Ascending aorta (tissue), 2 donors: ENCODE measurements around the gene TP53RK. TPM values are rescaled to one million over a fixed set of nuclear protein-coding genes. Genes with fewer than 3 reads are reported as not detected.

Experiments used
- DNase-seq, 2 donors: peaks; one replicate each; pipeline ENCODE4 v3.0.0-alpha.2; 2019; ENCODE audit warnings: low spot score in 2 of 2
- H3K27ac ChIP-seq, 2 donors: fragments of 200-600 bp; sonication (generic); one replicate each; pipeline ENCODE4 v1.5.1; 2016 to 2017; ENCODE audit warnings: mild to moderate bottlenecking in 1 of 2
- H3K27me3 ChIP-seq: fragments of 200-600 bp; sonication (generic); one replicate; pipeline ENCODE4 v1.5.1; 2017
- H3K36me3 ChIP-seq, 2 donors: fragments of 200-600 bp; sonication (generic); one replicate each; pipeline ENCODE4 v1.5.1; 2016
- H3K4me1 ChIP-seq, 2 donors: fragments of 200-600 bp; sonication (generic); one replicate each; pipeline ENCODE4 v1.5.1; 2016 to 2017; ENCODE audit warnings: mild to moderate bottlenecking in 1 of 2
- H3K4me3 ChIP-seq, 2 donors: fragments of 200-600 bp; sonication (generic); one replicate each; pipeline ENCODE4 v1.5.1; 2016 to 2017; ENCODE audit warnings: mild to moderate bottlenecking in 1 of 2
- H3K9me3 ChIP-seq, 2 donors: fragments of 200-600 bp; sonication (generic); one replicate each; pipeline ENCODE4 v1.5.1; 2016
- CTCF ChIP-seq, 3 experiments: fragments of 200-600 bp in 2 of 3; fragments of 450-650 bp in 1 of 3; sonication (generic) in 2 of 3; IDR thresholded peaks; one replicate each; pipeline ENCODE4 v1.5.1; 2016 to 2019; ENCODE audit warnings: antibody characterized with exemption in 3 of 3, mild to moderate bottlenecking in 1 of 3, moderate library complexity in 1 of 3
- intact Hi-C: fragments of 100-400 bp; cut with DNase I; formaldehyde crosslinking; loops from one replicate; pipeline ENCODE4 v1.15.1; 2023
- total RNA-seq: library from RNA; depleted of rRNA; stranded (reverse); fragments of >200 nt; gene quantifications from one replicate; pipeline ENCODE4 v1.1.0, GENCODE V29; 2016

TP53RK gene
- total RNA-seq, 1 donor from 2014 or later: 30.8 TPM

- H3K27ac ChIP-seq: no peak overlapping the region
- no peaks in the 10 kb centered on the region for H3K4me1 ChIP-seq
- H3K4me3 ChIP-seq: no peak overlapping the region
- DNase-seq: no peak
- H3K27me3 ChIP-seq: no peaks in the 10 kb centered on the region
- intact Hi-C loops: no loop called here
- no peak for TF ChIP-seq CTCF (IDR thresholded peaks at IDR 0.05)
- peaks cover 4 to 11% of the 10 kb centered on the region in 2 donors for H3K9me3 ChIP-seq
- no peaks in the 10 kb centered on the region for H3K36me3 ChIP-seq
These were observed 14.8 kb downstream of the TP53RK start for GRCh38 chr20:46674253-46675083.

GRCh38 chr20:46673394-46674252 is 15.6 kb downstream of the TP53RK start:
- Histone ChIP-seq H3K27me3 (no peaks in the 10 kb centered on the region), H3K27ac (no peak overlapping the region), H3K4me1 (no peaks in the 10 kb centered on the region), H3K9me3 (peaks cover 4 to 11% of the 10 kb centered on the region in 2 donors), H3K36me3 (no peaks in the 10 kb centered on the region), H3K4me3 (no peak overlapping the region)
- DNase-seq: no peak
- intact Hi-C loops: no loop called here
- TF ChIP-seq CTCF (IDR thresholded peaks at IDR 0.05): no peak

- TF ChIP-seq CTCF (IDR thresholded peaks at IDR 0.05): no peak
- no peak overlapping the region for H3K27ac ChIP-seq
- H3K9me3 ChIP-seq: peaks cover 4 to 11% of the 10 kb centered on the region in 2 donors
- no peaks in the 10 kb centered on the region for H3K27me3 ChIP-seq
- H3K36me3 ChIP-seq: no peaks in the 10 kb centered on the region
- no peak overlapping the region for H3K4me3 ChIP-seq
- DNase-seq: no peak
- intact Hi-C loops: no loop called here
- H3K4me1 ChIP-seq: no peaks in the 10 kb centered on the region
These were observed 16.6 kb downstream of the TP53RK start for GRCh38 chr20:46672543-46673148.

GRCh38 chr20:46671866-46672542 is 17.2 kb downstream of the TP53RK start:
- no peak overlapping the region for H3K4me3 ChIP-seq
- DNase-seq: no peak
- no peak overlapping the region for H3K27ac ChIP-seq
- H3K9me3 ChIP-seq: peaks cover 4 to 11% of the 10 kb centered on the region in 2 donors
- no peaks in the 10 kb centered on the region for H3K36me3 ChIP-seq
- H3K4me1 ChIP-seq: no peaks in the 10 kb centered on the region
- intact Hi-C loops: no loop called here
- TF ChIP-seq CTCF (IDR thresholded peaks at IDR 0.05): no peak
- no peaks in the 10 kb centered on the region for H3K27me3 ChIP-seq
